Fibroblast of the aortic adventitia (primary cell): ENCODE results near the gene FAM107A. TPM values are rescaled to one million over a fixed set of nuclear protein-coding genes. Genes with fewer than 3 reads are reported as not detected.

Experiments used
- DNase-seq: peaks from one replicate; pipeline ENCODE4 v3.0.0-alpha.2; 2010; ENCODE audit warnings: low read depth
- H3K4me3 ChIP-seq: 2 replicates; pipeline ENCODE4 v1.5.1; 2011; ENCODE audit warnings: low read depth, mild to moderate bottlenecking, control low read depth, low read length, moderate library complexity
- total RNA-seq: library from RNA; depleted of rRNA; stranded (reverse); fragments of >200 nt; gene quantifications from 2 replicates; pipeline ENCODE4 v1.2.3, GENCODE V29; 2012; ENCODE audit warnings: low replicate concordance
- TF ChIP-seq, protein P1 (sequence below): IDR thresholded peaks from 2 replicates; pipeline ENCODE4 v1.5.1; 2011; ENCODE audit warnings: mild to moderate bottlenecking, low read length, control low read depth, inconsistent platforms; ENCODE audit not compliant: insufficient read depth

FAM107A gene
- total RNA-seq, 1 donor, result 0.54 TPM

DNA sequence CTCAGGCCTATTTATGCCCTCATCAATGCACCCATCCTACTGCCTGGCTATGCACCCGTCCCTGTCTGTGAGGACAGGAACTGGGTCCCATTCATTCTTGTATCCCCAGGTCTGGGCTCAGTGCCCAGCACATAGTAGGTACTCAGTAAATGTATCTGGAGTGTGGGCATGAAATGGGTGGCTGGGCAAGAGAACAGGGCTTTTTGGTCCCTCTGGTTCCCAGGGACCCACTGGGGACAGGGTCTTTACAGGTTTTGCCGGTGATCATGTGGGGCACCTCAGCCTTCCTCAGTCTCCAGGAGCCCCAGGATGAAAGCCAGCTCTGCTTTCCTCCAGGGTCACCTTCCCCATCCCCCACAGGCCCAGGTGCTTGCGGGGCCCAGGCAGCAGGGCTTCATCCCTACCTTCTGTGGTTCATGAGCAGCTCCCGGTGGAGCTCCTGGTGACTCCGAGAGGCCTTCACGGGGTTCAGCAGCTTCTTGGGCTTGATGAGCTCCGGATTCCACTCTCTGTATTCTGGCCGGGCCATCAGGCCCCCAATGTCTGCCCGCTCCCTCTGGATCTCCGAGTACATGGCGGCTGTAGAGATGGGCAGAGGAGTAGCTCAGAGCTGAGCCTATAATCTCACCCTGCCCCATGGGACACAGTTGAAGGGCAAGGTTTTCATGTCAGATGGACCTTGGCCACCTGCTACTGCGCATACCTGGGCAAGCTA lies 7.7 kb downstream of the FAM107A start:
- TF ChIP-seq, protein P1, sequence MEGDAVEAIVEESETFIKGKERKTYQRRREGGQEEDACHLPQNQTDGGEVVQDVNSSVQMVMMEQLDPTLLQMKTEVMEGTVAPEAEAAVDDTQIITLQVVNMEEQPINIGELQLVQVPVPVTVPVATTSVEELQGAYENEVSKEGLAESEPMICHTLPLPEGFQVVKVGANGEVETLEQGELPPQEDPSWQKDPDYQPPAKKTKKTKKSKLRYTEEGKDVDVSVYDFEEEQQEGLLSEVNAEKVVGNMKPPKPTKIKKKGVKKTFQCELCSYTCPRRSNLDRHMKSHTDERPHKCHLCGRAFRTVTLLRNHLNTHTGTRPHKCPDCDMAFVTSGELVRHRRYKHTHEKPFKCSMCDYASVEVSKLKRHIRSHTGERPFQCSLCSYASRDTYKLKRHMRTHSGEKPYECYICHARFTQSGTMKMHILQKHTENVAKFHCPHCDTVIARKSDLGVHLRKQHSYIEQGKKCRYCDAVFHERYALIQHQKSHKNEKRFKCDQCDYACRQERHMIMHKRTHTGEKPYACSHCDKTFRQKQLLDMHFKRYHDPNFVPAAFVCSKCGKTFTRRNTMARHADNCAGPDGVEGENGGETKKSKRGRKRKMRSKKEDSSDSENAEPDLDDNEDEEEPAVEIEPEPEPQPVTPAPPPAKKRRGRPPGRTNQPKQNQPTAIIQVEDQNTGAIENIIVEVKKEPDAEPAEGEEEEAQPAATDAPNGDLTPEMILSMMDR, result no peak

DNA sequence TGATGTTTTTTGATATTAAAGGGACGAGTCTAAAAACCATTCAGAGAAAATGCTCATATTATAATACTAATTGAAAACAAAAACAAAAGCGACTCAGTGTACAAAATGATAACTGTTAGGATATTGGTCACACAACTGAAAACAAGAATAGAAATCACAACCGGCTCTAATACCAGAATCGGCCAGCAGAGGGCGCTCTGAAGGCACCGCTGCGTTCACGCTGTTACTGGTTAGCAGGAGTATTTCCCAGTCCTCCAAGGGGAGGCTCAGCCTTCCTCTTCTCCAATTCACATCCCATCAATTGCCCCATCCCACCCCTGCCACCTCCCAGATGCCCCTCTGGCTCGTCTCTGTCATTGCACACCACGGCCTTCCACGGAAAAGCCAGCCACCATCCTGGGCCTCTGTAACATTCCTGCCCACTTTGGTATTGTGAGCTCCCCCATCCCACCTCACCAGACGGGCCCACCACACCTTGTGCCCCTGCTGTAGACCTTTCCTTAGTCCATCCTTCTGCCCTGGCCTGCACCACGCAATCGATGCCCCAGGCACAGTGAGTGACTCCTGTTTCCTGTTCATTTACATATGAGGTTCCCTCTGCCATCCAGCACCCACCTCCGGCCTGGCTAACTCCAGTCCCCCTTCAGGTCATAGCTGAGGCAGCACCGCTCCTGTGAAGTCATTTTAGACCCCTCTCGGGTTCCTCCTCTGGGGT lies 8.5 kb downstream of the FAM107A start:
- H3K4me3 ChIP-seq, result no peak overlapping the region
- DNase-seq, result peak; percentile 80
- TF ChIP-seq, protein P1, result peak; percentile 93

More for the DNA sequence above, 7.7 kb downstream of the FAM107A start:
- H3K4me3 ChIP-seq, result no peak overlapping the region
- DNase-seq, result no peak

DNA sequence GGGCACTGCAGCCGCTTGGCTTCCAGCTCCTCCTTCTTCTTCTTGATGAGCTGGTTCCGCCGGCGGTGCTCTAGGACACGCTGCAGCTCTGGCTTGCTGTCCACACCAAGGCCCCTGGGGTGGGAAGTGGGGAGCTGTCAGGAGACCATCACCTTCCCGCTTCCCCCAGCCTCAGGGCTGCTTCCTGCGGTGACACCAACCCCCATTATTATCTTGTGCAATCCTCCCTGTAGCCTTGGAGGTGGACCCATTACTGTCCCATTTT lies 10.0 kb downstream of the FAM107A start:
- no peak overlapping the region for H3K4me3 ChIP-seq
- TF ChIP-seq, protein P1, result no peak
- DNase-seq, result no peak

DNA sequence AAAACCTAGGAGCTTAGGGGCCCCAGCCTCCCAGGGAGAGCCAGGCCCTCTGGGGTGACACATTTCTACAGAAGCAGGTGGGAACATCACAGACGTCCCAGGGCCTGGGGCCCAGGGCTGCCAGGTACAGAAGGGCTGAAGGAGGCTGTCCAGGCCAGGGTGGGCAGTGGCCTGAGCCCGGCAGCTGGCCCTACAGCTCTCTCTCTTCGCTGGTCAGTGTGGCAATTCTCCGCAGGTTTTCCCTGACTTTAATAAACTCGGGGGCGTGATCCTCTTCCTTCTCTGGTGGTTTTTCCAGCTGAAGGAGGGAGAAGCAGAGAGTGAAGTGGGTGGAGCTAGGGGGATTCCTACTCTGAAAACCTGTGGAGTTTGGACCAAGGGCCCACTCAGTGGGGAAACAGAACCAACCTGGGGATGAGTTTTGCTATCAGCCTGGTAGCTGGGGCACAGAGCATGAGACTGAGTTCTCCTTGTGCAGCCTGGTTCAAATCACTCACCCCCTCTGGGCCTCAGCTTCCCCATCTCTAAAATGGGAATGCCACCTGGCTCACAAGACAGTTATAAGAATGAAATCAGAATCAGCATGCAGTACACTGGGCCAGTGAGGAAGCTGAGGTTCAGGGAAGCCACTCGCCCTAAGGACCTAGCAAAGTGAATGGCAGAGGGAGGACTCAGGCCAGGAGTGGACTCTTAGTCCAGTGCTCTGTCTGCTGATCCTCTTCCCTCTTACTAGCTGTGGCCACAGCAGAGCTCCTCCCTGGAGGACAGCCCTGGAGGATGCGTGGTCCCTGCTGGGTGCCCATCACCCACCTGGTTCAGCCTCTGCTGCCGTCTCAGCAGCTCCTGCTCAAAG lies 10.6 kb downstream of the FAM107A start:
- DNase-seq, result no peak
- H3K4me3 ChIP-seq, result no peak overlapping the region
- TF ChIP-seq, protein P1, result no peak

DNA sequence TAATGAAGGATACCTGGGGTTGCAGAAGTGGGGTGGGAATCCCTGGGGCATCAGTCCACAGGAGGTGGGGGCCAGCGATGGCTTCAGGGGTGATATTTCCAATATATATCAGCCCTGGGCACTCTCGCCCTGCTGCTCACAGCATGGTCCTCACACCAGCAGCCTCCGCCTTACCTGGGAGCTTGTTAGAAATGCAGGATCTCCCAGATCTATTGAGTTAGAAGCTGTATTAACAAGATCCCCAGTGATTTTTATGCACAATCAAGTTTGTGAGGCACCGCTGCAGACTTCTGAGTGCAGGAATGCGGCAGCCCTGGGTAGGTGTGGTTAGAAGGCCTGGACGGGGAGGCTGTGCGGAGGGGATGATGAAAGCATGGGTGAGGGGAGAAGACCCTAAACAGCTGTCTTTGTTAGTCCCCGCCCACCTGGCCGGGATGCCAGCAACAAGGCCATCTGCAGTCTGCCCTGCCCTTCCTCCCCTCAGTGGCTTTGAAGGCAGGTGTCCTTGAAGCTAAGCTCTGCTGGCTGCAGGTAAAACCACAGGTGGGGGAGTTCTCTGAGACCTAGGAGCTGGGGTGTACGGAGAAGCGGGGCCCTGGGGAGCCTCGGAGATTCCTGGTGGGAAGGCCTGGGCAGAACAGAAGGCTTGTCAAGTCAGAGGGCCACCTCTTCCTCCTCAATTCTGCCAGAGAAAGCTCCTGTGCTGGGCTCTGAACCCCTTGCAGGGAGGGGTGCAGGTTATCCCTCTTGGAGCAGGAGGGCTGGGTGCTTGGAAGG lies 11.4 kb downstream of the FAM107A start:
- TF ChIP-seq, protein P1, result no peak
- H3K4me3 ChIP-seq, result no peak overlapping the region
- no peak for DNase-seq

DNA sequence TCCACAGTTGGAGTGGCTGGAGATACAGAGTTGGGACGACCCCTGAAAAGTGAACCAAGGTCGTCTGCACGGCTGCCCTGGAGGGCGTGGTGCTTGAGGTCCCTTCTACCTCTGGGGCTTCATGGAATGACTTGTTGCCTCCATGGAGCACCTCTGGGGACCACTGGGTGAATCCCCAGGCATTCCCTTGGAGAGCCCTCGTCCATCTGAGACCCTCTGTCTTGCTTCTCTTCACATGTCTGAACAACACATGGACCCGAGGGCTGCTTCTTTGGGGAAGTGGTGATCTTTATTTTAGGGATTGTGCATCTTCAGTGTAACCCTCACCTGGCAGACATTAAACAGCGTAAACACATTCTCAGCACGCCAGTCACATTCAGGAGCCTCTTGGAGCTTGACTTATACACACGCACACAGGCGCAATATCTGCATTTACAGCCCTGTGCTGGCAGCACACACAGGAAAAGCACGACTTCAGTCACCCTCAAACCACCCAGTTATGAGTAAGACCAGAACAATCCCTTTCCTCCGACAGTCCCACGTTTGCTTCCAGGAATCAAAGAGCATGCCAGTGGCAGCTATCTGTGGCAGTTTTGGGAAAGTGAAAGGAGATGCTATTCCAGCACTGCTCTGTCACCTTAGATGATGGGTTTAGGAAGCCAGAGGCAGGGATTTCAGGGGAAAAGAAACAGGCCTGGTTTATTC lies 12.6 kb downstream of the FAM107A start:
- no peak overlapping the region for H3K4me3 ChIP-seq
- TF ChIP-seq, protein P1, result no peak
- peak; percentile 79 for DNase-seq
